Stimulated activated CD8-positive, alpha-beta memory T cell treated with anti-CD3 and anti-CD28 coated beads, Interleukin-7, amount 100 ng/mL, for 4 hours (primary cell): Measurements from ENCODE around the gene SLC34A3.
"Not testable (repeated sequence)": the region's sequence is repeated elsewhere in the genome, so short reads cannot be mapped to it uniquely, and the experiment has no call there.

Experiments
- DNase-seq, 2 donors: peaks; one replicate each; pipeline ENCODE4 v3.0.0-alpha.2; 2020; ENCODE audit warnings: low read depth in 2 of 2

The SLC34A3 gene

GRCh38 chr9:137241490-137242268 lies 11.0 kb downstream of the SLC34A3 start:
- DNase-seq: peak; percentile 44 to 76

GRCh38 chr9:137242269-137243203 lies 11.8 kb downstream of the SLC34A3 start:
- DNase-seq: no peak

- DNase-seq: not testable (repeated sequence)
Observed at GRCh38 chr9:137243266-137243625, 12.5 kb downstream of the SLC34A3 start.

GRCh38 chr9:137243626-137244485 lies 13.2 kb downstream of the SLC34A3 start:
- DNase-seq: no peak

GRCh38 chr9:137244486-137245449 lies 14.1 kb downstream of the SLC34A3 start:
- no peak for DNase-seq

GRCh38 chr9:137245450-137246421 lies 15.0 kb downstream of the SLC34A3 start:
- DNase-seq: no peak

GRCh38 chr9:137247135-137247915 lies 16.6 kb downstream of the SLC34A3 start:
- no peak for DNase-seq

- no peak for DNase-seq
Observed at GRCh38 chr9:137247916-137248175, 17.1 kb downstream of the SLC34A3 start.

- DNase-seq: no peak
Observed at GRCh38 chr9:137250329-137251193, 19.9 kb downstream of the SLC34A3 start.

GRCh38 chr9:137251194-137251461 lies 20.4 kb downstream of the SLC34A3 start, which contains the start of gene STPG3:
Gene STPG3 (plus strand): TSS chr9:137251286. CDS start chr9:137251287, 1 bp downstream.
- no peak for DNase-seq

- DNase-seq: no peak
Observed at GRCh38 chr9:137251490-137252268, 21.0 kb downstream of the SLC34A3 start.

- no peak for DNase-seq
Observed at GRCh38 chr9:137252555-137253506, 22.1 kb downstream of the SLC34A3 start.

- DNase-seq: no peak
Observed at GRCh38 chr9:137253717-137254623, 23.3 kb downstream of the SLC34A3 start.

- DNase-seq: peak; percentile 82 to 95
Observed at GRCh38 chr9:137254624-137255447, 24.1 kb downstream of the SLC34A3 start, which contains the start of gene NELFB. Gene NELFB (plus strand): TSS chr9:137255327.
